ENCODE measurements around the gene LRMDA. TPM values are rescaled to one million over a fixed set of nuclear protein-coding genes. Genes with fewer than 3 reads are reported as not detected.

The LRMDA gene
- polyA plus RNA-seq, 2 of the 4 experiments (the other 2 are of a cell fraction): 4.6 to 5.2 TPM

DNA sequence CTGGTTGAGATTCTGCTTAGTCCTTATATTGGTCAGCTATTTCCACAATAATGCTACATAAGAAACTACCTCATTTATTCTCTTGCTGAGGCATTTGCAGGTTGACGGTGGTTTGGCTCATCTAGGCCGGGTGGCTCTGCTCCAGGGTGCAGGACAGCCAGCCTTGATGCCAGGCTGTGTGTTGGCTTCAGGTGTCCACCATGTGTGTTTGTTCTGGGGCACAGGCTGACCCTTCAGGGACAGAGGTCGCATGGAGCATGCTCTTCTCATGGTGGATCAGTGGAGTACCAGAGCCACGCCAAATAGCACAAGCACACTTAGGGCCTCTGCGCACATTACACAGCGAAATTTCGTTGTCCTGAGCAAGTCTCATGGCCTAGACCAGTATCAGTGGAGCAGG lies 249.9 kb downstream of the LRMDA start:
- no peak overlapping the region for H3K4me3 ChIP-seq
- no peak overlapping the region for H3K4me2 ChIP-seq
- no peak for ATAC-seq
- WGBS (ENCODE audit: missing lambda C conversion rate): 59% methylated on average over 7 of the region's 7 CpGs
- no peaks in the 10 kb centered on the region for H3K4me1 ChIP-seq
- TF ChIP-seq MYC (IDR thresholded peaks at IDR 0.05; ENCODE audit: borderline replicate concordance, low read length) (no peak), JUNB (IDR thresholded peaks at IDR 0.05) (no peak), RNF2 (IDR thresholded peaks at IDR 0.05; ENCODE audit: borderline replicate concordance, low read depth) (no peak), CBX2 (IDR thresholded peaks at IDR 0.05; ENCODE audit: borderline replicate concordance, low read depth) (no peak), ESRRA (IDR thresholded peaks at IDR 0.05; ENCODE audit: borderline replicate concordance, low read length) (no peak), EHF (CRISPR knock-in tag; IDR thresholded peaks at IDR 0.05) (no peak), TFCP2L1 (CRISPR knock-in tag; IDR thresholded peaks at IDR 0.05) (no peak), HOXB5 (CRISPR knock-in tag; IDR thresholded peaks at IDR 0.05) (no peak), KDM1A (IDR thresholded peaks at IDR 0.05; ENCODE audit: low read depth) (no peak), ZNF302 (CRISPR knock-in tag; IDR thresholded peaks at IDR 0.05) (no peak), CHD2 (IDR thresholded peaks at IDR 0.05; ENCODE audit: low read length, partially characterized antibody) (no peak), RCOR1 (IDR thresholded peaks at IDR 0.05; ENCODE audit: low read depth, low read length) (no peak)
- TF ChIP-seq, protein P1, sequence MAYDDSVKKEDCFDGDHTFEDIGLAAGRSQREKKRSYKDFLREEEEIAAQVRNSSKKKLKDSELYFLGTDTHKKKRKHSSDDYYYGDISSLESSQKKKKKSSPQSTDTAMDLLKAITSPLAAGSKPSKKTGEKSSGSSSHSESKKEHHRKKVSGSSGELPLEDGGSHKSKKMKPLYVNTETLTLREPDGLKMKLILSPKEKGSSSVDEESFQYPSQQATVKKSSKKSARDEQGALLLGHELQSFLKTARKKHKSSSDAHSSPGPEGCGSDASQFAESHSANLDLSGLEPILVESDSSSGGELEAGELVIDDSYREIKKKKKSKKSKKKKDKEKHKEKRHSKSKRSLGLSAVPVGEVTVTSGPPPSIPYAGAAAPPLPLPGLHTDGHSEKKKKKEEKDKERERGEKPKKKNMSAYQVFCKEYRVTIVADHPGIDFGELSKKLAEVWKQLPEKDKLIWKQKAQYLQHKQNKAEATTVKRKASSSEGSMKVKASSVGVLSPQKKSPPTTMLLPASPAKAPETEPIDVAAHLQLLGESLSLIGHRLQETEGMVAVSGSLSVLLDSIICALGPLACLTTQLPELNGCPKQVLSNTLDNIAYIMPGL (CRISPR knock-in tag; IDR thresholded peaks at IDR 0.05; ENCODE audit: borderline replicate concordance): no peak
- TF ChIP-seq, protein P2, sequence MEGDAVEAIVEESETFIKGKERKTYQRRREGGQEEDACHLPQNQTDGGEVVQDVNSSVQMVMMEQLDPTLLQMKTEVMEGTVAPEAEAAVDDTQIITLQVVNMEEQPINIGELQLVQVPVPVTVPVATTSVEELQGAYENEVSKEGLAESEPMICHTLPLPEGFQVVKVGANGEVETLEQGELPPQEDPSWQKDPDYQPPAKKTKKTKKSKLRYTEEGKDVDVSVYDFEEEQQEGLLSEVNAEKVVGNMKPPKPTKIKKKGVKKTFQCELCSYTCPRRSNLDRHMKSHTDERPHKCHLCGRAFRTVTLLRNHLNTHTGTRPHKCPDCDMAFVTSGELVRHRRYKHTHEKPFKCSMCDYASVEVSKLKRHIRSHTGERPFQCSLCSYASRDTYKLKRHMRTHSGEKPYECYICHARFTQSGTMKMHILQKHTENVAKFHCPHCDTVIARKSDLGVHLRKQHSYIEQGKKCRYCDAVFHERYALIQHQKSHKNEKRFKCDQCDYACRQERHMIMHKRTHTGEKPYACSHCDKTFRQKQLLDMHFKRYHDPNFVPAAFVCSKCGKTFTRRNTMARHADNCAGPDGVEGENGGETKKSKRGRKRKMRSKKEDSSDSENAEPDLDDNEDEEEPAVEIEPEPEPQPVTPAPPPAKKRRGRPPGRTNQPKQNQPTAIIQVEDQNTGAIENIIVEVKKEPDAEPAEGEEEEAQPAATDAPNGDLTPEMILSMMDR (IDR thresholded peaks at IDR 0.05): no peak
- TF ChIP-seq, protein P3, sequence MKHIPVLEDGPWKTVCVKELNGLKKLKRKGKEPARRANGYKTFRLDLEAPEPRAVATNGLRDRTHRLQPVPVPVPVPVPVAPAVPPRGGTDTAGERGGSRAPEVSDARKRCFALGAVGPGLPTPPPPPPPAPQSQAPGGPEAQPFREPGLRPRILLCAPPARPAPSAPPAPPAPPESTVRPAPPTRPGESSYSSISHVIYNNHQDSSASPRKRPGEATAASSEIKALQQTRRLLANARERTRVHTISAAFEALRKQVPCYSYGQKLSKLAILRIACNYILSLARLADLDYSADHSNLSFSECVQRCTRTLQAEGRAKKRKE (CRISPR knock-in tag; IDR thresholded peaks at IDR 0.05; ENCODE audit: low read depth): no peak
- TF ChIP-seq, protein P4, sequence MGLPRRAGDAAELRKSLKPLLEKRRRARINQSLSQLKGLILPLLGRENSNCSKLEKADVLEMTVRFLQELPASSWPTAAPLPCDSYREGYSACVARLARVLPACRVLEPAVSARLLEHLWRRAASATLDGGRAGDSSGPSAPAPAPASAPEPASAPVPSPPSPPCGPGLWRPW (IDR thresholded peaks at IDR 0.05): no peak
- TF ChIP-seq, protein P5, sequence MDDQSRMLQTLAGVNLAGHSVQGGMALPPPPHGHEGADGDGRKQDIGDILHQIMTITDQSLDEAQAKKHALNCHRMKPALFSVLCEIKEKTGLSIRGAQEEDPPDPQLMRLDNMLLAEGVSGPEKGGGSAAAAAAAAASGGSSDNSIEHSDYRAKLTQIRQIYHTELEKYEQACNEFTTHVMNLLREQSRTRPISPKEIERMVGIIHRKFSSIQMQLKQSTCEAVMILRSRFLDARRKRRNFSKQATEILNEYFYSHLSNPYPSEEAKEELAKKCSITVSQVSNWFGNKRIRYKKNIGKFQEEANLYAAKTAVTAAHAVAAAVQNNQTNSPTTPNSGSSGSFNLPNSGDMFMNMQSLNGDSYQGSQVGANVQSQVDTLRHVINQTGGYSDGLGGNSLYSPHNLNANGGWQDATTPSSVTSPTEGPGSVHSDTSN (IDR thresholded peaks at IDR 0.05): no peak
- no peak overlapping the region for H3K27ac ChIP-seq
- no peaks in the 10 kb centered on the region for H3K9me3 ChIP-seq
- POLR2A ChIA-PET: no interaction called here
- DNase-seq (ENCODE audit: low read depth in 1 of 2, low spot score in 1 of 2): no peak
- FAIRE-seq: no peak
- CTCF ChIA-PET: no interaction called here

DNA sequence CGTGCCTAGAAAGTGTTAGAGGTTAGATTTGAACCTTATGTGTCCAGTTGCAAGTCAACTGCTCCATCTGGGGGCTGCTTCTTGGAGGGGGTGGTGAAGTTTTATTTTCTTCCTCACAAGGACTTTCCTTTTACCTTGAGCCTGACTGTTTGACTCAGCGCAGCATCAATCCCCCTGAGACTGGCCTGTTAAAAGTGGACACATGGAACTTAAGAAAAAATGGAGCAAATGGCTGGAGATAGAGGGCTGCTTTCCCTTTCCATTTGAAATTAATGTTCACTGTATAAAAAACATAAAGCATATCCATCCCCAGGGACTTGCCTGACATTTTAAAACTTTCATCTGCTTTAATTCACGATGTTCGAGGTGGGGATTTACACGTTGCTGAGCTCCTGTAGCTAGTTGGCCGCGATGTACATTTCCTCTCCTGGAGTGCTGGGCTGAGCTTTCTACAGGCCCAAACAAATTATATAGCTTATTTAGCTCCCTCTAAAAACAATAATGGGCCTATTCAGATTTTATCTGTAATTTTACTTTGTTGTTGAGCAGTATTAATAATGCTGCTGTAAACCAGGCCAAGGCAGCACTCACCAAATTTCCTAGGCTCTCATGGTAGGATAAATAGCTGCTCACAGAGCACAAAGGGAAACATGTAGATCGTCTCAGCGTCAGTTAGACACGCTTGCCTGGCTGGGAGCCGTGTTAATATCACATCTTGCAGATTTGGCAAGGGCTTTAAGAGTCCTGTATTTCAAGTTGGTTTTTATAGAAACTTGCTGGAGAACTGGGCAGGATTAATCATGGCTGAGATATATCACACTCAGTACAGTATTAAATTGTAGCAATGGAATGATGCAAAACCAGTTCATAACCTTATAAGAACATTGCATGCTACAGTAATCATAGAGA lies 251.5 kb downstream of the LRMDA start:
- ChIA-PET CTCF (no interaction called here), POLR2A (no interaction called here)
- Histone ChIP-seq H3K4me1 (no peaks in the 10 kb centered on the region), H3K4me2 (no peak overlapping the region), H3K4me3 (no peak overlapping the region), H3K27ac (no peak overlapping the region), H3K9me3 (no peaks in the 10 kb centered on the region)
- TF ChIP-seq GATA3 (IDR thresholded peaks at IDR 0.05; ENCODE audit: borderline replicate concordance) (no peak), HOXB13 (CRISPR knock-in tag; IDR thresholded peaks at IDR 0.05; ENCODE audit: low read depth) (no peak), RARB (CRISPR knock-in tag; IDR thresholded peaks at IDR 0.05) (no peak), EHMT2 (IDR thresholded peaks at IDR 0.05; ENCODE audit: low read depth) (no peak), TP53 (CRISPR knock-in tag; IDR thresholded peaks at IDR 0.05) (no peak), CBX8 (IDR thresholded peaks at IDR 0.05) (no peak)
- TF ChIP-seq, protein P6, sequence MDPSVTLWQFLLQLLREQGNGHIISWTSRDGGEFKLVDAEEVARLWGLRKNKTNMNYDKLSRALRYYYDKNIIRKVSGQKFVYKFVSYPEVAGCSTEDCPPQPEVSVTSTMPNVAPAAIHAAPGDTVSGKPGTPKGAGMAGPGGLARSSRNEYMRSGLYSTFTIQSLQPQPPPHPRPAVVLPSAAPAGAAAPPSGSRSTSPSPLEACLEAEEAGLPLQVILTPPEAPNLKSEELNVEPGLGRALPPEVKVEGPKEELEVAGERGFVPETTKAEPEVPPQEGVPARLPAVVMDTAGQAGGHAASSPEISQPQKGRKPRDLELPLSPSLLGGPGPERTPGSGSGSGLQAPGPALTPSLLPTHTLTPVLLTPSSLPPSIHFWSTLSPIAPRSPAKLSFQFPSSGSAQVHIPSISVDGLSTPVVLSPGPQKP (IDR thresholded peaks at IDR 0.05; ENCODE audit: low read depth, low read length): no peak
- ATAC-seq: no peak
- no peak for DNase-seq (ENCODE audit: low read depth in 1 of 2, low spot score in 1 of 2)
- no peak for FAIRE-seq
- WGBS (ENCODE audit: missing lambda C conversion rate): 85% methylated on average over 11 of the region's 11 CpGs

All from A549 (cell line).